ENCODE measurements around the gene MYBPC1.
"Not testable (repeated sequence)": the region's sequence is repeated elsewhere in the genome, so short reads cannot be mapped to it uniquely, and the experiment has no call there.

MYBPC1 gene, protein sequence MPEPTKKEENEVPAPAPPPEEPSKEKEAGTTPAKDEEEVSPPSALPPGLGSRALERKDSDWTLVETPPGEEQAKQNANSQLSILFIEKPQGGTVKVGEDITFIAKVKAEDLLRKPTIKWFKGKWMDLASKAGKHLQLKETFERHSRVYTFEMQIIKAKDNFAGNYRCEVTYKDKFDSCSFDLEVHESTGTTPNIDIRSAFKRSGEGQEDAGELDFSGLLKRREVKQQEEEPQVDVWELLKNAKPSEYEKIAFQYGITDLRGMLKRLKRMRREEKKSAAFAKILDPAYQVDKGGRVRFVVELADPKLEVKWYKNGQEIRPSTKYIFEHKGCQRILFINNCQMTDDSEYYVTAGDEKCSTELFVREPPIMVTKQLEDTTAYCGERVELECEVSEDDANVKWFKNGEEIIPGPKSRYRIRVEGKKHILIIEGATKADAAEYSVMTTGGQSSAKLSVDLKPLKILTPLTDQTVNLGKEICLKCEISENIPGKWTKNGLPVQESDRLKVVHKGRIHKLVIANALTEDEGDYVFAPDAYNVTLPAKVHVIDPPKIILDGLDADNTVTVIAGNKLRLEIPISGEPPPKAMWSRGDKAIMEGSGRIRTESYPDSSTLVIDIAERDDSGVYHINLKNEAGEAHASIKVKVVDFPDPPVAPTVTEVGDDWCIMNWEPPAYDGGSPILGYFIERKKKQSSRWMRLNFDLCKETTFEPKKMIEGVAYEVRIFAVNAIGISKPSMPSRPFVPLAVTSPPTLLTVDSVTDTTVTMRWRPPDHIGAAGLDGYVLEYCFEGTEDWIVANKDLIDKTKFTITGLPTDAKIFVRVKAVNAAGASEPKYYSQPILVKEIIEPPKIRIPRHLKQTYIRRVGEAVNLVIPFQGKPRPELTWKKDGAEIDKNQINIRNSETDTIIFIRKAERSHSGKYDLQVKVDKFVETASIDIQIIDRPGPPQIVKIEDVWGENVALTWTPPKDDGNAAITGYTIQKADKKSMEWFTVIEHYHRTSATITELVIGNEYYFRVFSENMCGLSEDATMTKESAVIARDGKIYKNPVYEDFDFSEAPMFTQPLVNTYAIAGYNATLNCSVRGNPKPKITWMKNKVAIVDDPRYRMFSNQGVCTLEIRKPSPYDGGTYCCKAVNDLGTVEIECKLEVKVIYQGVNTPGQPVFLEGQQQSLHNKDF

DNA sequence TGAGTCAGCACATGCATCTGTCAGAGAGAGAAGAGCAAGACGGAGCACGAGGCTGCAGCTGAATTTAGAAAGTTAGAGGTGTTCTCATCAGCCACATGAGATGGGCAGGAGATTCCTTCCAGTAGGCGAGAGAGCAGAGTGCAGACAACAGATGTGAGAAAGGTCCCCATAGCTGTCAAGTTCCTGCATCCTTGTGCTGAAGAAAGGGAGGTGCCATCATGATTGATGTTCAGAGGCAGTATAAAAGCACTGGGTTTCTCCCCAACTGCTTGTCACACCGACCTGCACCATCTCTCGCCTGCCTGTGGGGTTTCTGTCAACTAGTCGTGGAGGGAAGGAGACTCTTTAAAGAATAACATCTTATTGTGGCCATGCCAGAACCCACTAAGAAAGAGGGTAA, at the start of gene MYBPC1:
Gene MYBPC1, plus strand, starts transcription at position 272 of the 400 bp plus-strand sequence. Its CDS starts 100 bp downstream, at position 372.
- DNase-seq (ENCODE audit: low read depth, low spot score): no peak

DNA sequence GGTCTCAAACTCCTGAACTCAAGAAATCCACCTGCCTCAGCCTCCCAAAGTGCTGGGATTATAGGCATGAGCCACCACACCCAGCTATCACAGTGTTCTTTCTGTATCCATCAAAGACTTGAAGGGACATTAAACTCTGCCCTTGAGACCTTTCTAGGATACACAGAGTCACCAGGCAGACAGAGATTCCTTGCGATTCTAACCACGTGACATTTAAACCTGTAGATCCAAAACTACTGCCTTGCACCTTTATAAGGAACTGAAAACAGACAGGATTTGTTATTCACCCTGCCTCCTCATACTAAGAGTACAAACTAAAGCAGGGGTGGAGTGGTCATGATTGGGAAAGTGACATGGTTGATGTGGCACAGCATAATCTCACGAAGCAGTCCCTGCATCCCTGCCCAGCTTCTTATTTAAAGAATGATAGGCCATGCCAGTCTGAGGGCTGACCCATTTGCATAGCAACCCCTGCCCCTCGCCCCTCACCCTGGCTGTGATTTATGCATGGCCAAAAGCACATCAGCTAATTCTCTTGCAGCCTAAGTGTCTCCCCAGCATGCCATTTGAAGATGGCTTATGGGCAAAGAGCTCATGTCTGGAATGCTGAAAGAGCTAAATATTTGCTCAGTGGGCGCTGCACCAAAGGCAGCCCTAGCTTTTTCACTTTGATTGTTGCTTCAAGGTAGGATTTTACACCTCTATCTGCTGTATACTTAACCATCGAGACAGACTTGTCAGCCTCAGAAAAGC, 43.2 kb upstream of the MYBPC1 start:
- DNase-seq (ENCODE audit: low read depth, low spot score): no peak

More for the DNA sequence above, at the start of gene MYBPC1:
- no peak within 1 kb of the TSS for H3K27ac ChIP-seq

DNA sequence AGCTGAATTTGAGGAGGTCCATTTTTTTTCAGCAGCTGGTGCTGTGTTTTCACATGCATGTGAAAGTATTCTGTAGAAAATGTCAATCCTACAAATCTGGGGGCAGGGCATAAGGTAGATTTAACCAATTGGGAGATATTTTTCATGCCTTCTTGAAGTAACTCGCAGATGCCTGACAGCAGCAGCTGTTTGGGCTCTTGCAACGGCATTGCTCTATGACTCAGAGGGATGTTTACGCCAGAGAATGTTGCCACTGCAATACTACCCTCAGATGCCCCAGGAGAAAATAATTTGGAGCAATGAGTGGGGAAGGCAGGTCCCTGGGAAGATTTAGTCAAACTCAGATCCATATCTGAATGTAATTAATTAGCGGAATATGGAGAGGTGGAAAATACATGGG, 42.5 kb upstream of the MYBPC1 start:
- no peak for DNase-seq (ENCODE audit: low read depth, low spot score)
- H3K27ac ChIP-seq: no peak overlapping the region

More for the DNA sequence above, 43.2 kb upstream of the MYBPC1 start:
- no peak overlapping the region for H3K27ac ChIP-seq

DNA sequence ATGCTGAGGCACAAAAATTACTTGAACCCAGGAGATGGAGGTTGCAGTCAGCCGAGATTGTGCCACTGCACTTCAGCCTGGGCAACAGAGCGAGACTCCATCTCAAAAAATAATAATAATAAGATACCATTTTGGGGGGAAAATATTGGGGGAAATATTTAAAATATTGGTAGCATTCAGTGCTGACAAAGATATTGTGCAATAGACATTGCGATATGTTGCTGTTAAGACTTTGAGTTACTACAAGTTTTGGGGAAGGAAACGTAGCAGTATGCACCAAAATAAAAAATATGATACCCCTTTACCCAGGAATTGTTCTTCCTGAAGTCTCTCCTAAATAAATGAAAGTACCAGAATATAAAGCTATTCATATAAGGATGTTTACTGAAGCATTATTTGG, 37.7 kb upstream of the MYBPC1 start:
- DNase-seq (ENCODE audit: low read depth, low spot score): no peak

DNA sequence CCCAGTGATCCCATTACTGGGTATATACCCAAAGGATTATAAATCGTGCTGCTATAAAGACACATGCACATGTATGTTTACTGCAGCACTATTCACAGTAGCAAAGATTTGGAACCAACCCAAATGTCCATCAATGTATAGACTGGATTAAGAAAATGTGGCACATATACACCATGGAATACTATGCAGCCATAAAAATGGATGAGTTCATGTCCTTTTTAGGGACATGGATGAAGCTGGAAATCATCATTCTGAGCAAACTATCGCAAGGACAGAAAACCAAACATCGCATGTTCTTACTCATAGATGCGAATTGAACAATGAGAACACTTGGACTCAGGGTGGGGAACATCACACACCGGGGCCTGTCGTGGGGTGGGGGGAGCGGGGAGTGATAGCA, 36.0 kb upstream of the MYBPC1 start:
- H3K27ac ChIP-seq; DNase-seq (ENCODE audit: low read depth, low spot score): not testable (repeated sequence)

More for the DNA sequence above, 37.7 kb upstream of the MYBPC1 start:
- no peak overlapping the region for H3K27ac ChIP-seq

DNA sequence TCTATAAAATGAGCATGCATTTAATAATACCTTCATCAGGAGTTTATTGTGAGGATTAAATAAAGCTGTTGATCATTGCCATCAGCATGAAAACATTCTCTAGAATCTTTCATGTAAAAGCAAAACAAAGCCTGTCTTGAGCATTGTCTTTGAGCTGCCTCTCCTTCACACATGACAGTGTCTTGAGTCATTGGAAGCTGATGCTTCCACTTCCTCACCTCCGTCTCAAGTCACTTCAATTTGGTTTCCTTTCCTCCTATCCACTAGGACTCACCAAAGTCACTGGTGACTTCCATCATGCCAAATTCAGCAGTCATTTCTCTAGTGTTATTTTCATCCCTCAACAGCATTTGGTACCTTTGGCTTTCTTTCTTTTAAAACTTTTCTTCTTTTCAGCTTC, 31.6 kb upstream of the MYBPC1 start:
- no peak for DNase-seq (ENCODE audit: low read depth, low spot score)
- H3K27ac ChIP-seq: no peak overlapping the region

DNA sequence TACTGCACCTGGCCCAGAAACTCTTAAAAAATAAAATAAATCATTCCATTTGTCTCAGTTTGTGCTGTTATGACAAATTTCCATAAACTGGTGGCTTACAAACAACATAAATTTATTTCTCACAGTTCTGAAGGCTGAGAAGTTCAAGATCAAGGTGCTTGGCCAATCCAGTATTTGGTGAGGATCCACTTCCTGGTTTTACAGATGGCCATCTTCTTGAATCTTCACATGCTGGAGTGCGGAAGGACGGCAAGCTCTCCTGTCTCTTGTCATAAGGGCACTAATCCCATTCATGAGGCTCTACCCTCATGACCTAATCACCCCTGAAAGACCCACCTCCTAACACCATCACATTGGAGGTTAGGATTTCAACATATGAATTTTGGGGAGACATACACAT, 29.9 kb upstream of the MYBPC1 start:
- DNase-seq (ENCODE audit: low read depth, low spot score): no peak
- H3K27ac ChIP-seq: no peak overlapping the region

DNA sequence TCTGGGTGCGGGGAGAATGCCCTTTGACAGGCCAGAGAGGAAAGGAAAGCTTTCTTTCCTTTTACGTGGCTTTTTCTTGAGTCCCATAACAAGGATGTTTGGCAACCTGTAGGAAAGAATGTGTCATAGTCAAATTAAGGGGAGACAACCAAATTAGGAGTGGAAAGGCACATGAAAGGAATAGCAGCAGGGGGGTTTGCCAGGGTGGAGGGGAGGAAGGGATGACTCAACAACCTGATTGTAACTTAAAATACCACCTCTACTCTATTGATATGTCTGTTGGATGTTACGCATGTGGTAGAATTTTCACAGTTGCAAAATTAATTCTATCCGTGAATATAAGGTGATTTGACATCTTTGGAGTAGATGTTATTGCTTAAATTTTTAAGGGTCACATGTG, 28.5 kb upstream of the MYBPC1 start:
- no peak for DNase-seq (ENCODE audit: low read depth, low spot score)
- no peak overlapping the region for H3K27ac ChIP-seq

DNA sequence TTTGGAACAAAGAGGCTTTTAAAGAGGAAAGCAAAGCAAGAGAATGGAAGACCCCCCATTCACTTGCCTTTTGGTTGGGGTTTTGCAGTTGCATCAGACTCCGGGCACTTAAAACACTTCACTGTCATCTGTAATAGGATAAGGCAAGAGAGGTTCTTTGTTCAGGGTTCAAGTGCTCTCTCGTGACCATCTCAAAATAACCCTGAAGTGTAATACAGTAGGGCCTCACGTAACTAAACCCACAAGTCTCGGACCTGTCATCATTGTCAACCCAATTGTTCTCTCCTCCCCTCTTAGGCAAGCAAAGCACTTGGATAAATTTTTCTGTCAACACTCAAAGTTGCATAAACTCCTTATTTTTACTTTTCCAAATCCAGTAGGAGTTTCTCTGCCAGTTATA, 26.9 kb upstream of the MYBPC1 start:
- no peak overlapping the region for H3K27ac ChIP-seq
- no peak for DNase-seq (ENCODE audit: low read depth, low spot score)

DNA sequence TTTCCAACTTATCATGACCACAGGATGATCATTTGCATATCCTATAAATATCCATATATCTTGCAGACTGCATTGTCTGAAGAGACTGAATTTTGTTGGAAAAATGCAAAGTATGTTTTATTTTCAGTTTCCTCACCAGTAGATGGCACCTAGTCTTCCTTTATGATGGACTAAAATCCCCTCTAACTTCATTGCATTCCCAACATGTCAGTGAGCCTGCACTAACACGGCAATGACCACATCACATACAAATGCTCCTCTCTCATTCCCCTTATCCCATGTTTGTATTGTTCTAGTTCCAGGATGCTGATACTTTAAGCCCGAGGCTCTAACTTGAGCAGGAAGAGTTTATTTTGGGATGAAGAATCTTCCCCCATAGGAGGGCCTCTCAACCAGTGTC, 24.7 kb upstream of the MYBPC1 start:
- DNase-seq (ENCODE audit: low read depth, low spot score): no peak
- no peak overlapping the region for H3K27ac ChIP-seq

DNA sequence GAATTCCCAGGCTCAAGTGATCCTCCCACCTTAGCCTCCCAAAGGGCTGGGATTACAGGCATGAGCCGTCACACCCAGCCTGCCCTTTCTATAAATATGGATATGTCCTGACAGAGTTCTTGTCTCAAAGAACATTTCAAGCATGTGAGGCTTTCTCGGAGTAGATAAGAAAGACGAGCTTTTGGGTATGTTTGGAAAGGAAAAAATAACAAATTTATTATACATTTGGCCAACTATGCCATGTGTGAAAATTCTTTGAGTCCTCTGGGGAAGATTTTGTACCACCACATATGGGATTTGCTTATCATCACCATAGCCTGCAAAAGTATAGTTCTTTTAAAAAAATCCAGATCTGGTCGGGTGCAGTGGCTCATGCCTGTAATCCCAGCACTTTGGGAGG, 23.7 kb upstream of the MYBPC1 start:
- no peak overlapping the region for H3K27ac ChIP-seq
- no peak for DNase-seq (ENCODE audit: low read depth, low spot score)

DNA sequence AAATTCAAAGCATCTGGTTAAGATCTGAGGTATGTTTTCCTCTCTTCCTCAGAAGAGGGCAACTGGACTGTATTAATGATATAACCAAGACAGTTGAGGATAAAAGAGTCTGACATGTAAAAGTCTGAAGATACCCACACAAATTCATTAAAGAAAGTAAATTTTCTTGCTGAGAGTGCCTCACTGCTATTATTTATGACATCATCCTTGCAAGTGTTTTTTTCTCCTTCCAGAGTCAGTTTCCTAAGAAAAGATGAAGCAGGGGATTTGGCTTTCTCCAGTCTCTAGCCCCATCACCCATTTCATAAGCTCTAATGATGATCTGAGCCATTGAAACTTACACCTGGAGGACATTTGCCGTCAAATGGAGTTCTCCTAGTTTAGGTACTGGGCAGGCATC, 21.0 kb upstream of the MYBPC1 start:
- DNase-seq (ENCODE audit: low read depth, low spot score): no peak

DNA sequence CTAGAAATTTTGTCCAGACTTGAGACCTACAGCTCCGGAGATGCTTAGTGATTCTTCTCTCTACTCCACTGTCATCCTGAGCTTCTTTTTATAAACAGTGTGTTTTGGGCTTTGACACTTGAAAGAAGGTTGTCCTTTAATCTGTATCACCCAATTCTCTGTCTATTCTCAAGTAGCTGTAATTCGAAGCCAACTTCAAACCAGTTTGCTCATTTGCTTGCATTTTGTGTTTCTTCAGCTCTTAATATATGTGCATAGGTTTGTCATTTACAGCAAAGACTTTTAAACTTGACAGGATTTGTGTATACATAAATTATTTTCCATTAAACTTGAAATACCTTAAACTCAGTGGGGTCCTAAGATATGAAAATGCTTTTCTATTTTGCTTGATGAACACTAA, 16.4 kb upstream of the MYBPC1 start:
- no peak for DNase-seq (ENCODE audit: low read depth, low spot score)
- no peak overlapping the region for H3K27ac ChIP-seq

More for the DNA sequence above, 21.0 kb upstream of the MYBPC1 start:
- H3K27ac ChIP-seq: no peak overlapping the region

DNA sequence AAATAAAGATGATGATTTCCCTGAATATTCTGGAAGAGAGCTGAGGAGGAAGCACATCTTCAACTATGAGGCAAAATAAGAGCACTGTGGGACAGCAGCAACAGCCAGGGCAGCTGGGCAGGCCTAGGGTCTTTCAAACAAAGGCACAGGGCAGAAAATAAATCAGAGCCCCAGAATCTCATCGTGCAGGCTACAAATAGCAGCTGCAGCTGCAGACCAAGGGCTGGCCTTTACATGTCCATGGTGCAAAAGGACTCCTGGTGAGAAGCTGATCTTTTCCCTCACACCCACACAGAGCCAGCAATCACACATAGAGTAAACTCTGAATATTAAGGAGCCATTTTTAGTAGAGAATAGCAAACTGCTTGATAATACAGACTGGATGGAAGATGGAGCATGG, 13.6 kb upstream of the MYBPC1 start:
- H3K27ac ChIP-seq: no peak overlapping the region
- no peak for DNase-seq (ENCODE audit: low read depth, low spot score)

DNA sequence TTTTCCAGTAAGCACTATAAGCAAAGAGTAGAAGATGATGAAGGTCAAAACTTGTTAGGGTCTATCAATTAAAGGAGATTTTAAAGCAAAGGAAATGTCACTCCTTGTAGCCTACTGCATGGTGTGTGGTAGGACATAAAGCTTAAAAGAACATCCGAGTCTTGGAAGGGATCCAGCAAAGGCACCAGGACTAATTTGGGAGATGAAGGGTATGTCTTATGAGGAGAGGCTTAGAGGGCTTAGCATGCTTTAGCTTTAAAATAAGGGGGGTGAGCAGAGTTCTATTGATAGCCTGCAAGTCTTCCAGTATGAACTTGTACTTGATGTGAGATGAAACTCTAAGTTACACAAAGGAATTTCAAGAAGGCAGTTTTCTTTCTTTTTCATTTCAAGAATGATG, 11.8 kb upstream of the MYBPC1 start:
- H3K27ac ChIP-seq: no peak overlapping the region
- no peak for DNase-seq (ENCODE audit: low read depth, low spot score)

DNA sequence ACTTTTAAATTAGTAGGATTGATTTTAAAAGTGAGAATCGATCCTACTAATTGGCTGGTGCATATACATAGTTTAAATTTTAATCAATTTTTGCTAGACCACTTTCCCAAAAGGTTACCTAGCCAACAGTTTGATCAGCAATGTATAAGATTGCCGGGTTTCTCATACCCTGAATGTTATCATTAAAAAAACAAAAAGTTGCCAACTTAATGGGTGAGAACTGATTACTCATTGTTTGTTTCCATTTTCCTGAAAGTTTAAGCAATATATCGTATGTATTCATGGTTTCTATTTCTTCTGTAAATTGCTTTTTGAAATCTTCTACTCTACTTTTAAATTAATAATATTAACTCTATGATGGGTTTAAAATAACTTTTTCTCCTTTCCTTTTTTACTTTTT, 4.4 kb upstream of the MYBPC1 start:
- no peak for DNase-seq (ENCODE audit: low read depth, low spot score)
- no peak overlapping the region for H3K27ac ChIP-seq

DNA sequence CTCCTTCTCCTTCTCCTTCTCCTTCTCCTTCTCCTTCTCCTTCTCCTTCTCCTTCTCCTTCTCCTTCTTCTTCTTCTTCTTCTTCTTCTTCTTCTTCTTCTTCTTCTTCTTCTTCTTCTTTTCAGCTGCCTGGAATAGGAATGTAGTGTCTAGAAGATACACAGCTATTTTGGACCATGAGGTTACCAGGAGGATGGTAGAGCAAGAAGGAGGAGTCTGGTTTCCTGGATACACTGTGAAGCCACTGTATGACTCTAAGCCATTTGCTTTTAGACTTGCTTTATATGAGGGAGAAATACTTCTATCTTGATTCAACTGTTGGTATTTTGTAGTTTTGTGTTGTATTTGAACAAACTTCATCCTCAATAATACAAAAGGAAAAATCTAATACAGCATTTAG, 3.0 kb upstream of the MYBPC1 start:
- no peak overlapping the region for H3K27ac ChIP-seq

DNA sequence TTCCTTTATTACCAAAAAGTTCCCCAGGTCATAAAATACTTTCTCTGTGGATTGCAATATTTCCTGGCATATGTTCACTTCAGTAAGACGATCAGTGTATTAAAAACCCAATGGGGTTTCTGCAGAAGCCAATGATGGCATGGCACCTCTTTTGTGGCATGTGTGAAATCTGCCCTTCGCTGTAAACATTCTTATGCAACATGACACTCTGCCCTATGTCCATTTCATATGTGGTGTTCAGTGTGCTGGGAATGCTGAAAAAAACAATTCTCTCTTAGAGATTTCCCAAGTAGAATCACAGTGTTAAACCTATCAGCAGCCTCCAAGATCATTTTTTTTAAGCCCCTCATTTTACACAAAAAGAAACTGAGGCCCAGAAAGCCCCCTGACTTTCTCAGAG, 2.3 kb upstream of the MYBPC1 start:
- no peak overlapping the region for H3K27ac ChIP-seq
- DNase-seq (ENCODE audit: low read depth, low spot score): no peak

More for the DNA sequence above, 3.0 kb upstream of the MYBPC1 start:
- no peak for DNase-seq (ENCODE audit: low read depth, low spot score)

DNA sequence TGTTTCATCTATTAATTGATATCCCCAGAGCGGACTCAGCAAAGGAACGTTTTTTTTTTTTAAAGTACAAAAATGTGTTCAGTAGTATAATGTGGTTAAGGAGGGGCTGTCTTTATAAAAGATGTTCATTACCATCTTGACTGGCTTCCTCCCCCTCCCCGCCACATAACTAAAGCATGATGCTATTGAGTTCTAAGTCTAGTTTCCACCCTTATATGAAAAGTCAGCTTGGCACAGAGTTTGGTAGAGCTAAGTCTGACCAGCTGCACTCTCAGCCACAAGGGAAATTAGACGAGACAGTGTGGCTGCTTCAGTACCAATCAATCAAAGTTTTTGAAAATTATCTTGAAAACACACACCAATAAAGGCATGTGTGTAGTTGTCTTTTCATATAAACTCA, 1.9 kb upstream of the MYBPC1 start:
- H3K27ac ChIP-seq: no peak overlapping the region
- DNase-seq (ENCODE audit: low read depth, low spot score): no peak

DNA sequence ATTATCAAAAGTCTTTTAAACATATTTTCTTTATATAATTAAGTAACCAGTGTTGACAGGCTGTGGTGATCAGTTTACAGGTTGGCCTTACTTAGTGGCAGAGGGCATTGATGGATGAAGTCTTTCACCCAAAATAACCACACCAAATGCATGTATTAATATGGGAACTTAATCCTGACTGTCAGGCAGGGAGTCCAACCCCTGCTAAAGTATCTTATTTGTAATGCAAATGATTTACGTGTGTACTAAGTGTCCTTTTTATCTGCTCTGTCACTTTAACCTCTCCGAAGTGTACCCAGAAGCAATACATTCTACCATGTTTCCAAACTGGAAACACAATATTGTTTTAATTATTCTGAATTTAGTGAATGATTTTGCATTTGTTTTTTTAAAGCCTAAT, 1.4 kb downstream of the MYBPC1 start:
- no peak overlapping the region for H3K27ac ChIP-seq
- DNase-seq (ENCODE audit: low read depth, low spot score): no peak
